ENCODE measurements around the gene ABTB1. TPM values are rescaled to one million over a fixed set of nuclear protein-coding genes. Genes with fewer than 3 reads are reported as not detected.
A peak's percentile ranks its signal among the peaks of the same experiment; 100 is the strongest.

Gene ABTB1
- total and polyA plus RNA-seq, 9 donors: 5.5 to 64.4 (median 26.7) TPM

DNA sequence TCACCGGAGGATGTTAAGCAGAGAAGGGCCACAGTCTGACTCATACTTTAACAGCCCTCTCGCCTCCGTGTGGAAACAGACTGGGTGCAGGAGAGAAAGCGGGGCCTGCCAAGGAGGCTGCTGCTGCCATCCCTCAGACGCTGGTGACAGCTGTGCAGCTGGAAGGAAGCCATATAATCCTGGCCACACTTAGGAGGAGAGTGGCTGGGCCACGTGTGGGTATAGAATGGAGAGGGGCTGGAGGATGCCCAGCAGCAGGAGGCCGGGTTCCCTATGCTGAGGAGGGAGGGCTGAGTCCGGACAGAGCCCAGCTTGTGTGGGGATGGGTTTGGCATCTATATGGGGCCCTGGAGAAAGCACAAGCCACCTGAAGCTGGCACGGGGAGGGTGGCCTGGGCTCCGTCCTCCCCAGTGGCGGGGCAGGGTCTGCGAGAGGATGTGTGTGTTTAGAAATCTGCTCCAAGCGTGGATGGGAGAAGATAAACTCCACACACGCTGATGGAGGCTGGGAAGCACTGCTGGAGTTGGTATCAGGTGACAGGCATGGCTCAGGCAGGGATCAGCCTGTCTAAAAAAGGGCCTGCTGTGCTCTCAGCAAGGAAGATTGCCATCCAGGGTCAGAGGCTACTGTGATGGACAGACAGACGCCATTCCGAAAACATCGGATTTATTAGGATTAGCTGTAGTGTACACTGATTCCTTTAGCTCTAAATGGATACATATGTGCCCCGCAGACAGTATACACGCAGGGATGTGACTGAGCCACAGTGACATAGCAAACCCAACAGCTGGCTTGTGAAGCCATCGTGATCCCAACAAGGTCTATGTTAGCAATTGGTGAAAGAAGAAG lies 15.9 kb downstream of the ABTB1 start:
- Histone ChIP-seq H3K27me3 (no peaks in the 10 kb centered on the region), H3K4me1 (ENCODE audit: insufficient read depth) (peaks cover 2% of the 10 kb centered on the region), H3K36me3 (no peaks in the 10 kb centered on the region), H3K27ac (no peak overlapping the region), H3K9me3 (no peaks in the 10 kb centered on the region), H3K4me3 (no peak overlapping the region)
- TF ChIP-seq CTCF (IDR thresholded peaks at IDR 0.05) (no peak), EP300 (IDR thresholded peaks at IDR 0.05) (no peak), POLR2A (IDR thresholded peaks at IDR 0.05) (no peak)
- peak in 3 of 5 donors; percentile 7 to 19 (median 7) for DNase-seq
- intact Hi-C loops (cut with DNase I): no loop called here
- WGBS, 3 donors: 69 to 78% (median 71%) methylated on average over 20 of the region's 20 CpGs

DNA sequence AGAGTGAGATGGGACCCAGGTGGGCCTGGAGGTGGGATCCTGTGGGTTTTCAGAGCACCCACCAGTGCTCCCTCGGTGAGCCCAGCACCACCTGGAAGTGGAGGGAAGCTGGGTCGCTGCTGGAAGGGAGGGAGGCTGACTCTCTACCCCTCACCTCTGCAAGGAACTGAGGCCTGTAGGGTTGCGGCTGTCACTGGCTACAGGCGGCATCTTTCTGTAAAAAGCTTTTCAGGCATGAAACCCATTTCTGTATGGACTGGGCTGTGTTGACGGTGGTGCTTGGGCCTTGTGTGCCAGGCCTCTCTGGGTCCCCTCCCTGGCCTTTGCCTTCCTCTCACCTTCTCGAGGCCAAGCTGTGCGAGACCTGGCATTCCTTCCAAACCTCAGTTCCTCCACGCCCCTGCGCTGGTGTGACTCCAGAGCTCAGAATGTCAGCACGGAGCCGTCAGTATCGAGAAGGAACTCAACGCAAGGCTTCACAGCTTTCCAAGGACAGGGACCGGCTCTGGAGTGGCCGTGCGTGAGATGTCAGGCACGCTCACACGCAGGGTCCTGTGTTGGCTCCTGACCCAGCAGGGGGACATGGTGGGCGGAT lies 16.6 kb downstream of the ABTB1 start:
- intact Hi-C loops (cut with DNase I): no loop called here
- H3K4me1 ChIP-seq (ENCODE audit: insufficient read depth): peaks cover 2% of the 10 kb centered on the region
- no peaks in the 10 kb centered on the region for H3K36me3 ChIP-seq
- H3K9me3 ChIP-seq: no peaks in the 10 kb centered on the region
- DNase-seq: peak in 3 of 5 donors; percentile 6 to 26 (median 10)
- no peak overlapping the region for H3K27ac ChIP-seq
- H3K4me3 ChIP-seq: no peak overlapping the region
- no peaks in the 10 kb centered on the region for H3K27me3 ChIP-seq
- TF ChIP-seq CTCF (IDR thresholded peaks at IDR 0.05): no peak
- TF ChIP-seq EP300 (IDR thresholded peaks at IDR 0.05): no peak
- TF ChIP-seq POLR2A (IDR thresholded peaks at IDR 0.05): no peak
- WGBS, 3 donors: 86 to 89% (median 87%) methylated on average over 19 of the region's 19 CpGs

DNA sequence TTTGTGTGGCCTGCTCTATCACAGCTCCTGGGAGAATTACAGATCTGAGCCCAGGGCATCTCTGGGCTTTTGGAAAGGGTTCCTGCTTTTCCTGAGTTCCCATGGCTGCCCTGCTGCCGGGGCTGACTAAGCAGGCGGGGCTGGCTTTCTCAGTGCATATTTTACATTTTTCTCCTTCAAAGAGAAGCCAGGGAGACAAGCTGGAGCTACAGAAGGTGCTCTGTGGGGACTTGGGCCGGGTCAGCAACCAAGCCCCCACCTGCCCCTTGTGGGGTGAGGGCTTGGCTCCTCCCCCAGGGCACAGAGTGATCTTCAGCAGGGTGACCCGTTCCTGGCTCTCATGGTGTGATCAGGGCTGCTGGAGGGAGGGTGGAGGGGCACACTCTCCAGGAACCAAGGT lies 17.4 kb downstream of the ABTB1 start:
- H3K27ac ChIP-seq: no peak overlapping the region
- TF ChIP-seq POLR2A (IDR thresholded peaks at IDR 0.05) (no peak), EP300 (IDR thresholded peaks at IDR 0.05) (no peak), CTCF (IDR thresholded peaks at IDR 0.05) (no peak)
- H3K4me1 ChIP-seq (ENCODE audit: insufficient read depth): peaks cover 2% of the 10 kb centered on the region
- DNase-seq: peak in 2 of 5 donors; percentile 9 to 33
- 6 to 23% (median 17%) methylated on average over 4 of the region's 4 CpGs for WGBS, 3 donors
- intact Hi-C loops (cut with DNase I): no loop called here
- no peaks in the 10 kb centered on the region for H3K27me3 ChIP-seq
- H3K36me3 ChIP-seq: no peaks in the 10 kb centered on the region
- no peaks in the 10 kb centered on the region for H3K9me3 ChIP-seq
- no peak overlapping the region for H3K4me3 ChIP-seq

- Histone ChIP-seq H3K36me3 (no peaks in the 10 kb centered on the region), H3K9me3 (no peaks in the 10 kb centered on the region), H3K27ac (no peak overlapping the region), H3K4me3 (no peak overlapping the region), H3K27me3 (no peaks in the 10 kb centered on the region), H3K4me1 (ENCODE audit: insufficient read depth) (peaks cover 2% of the 10 kb centered on the region)
- TF ChIP-seq CTCF (IDR thresholded peaks at IDR 0.05) (peak in 1 of 3 donors; percentile 15), EP300 (IDR thresholded peaks at IDR 0.05) (no peak)
- intact Hi-C loops (cut with DNase I): no loop called here
- peak in 2 of 5 donors; percentile 22 to 33 for DNase-seq
- WGBS, 3 donors: 70 to 93% (median 87%) methylated on average over 4 of the region's 4 CpGs
Observed at GRCh38 chr3:127690823-127691452, 18.2 kb downstream of the ABTB1 start.

All from ovary (tissue), 9 donors.